HepG2 (cell line): Measurements from ENCODE around the gene PHIP. TPM values are rescaled to one million over a fixed set of nuclear protein-coding genes. Genes with fewer than 3 reads are reported as not detected.

Experiments used
- GATAD1 ChIP-seq: IDR thresholded peaks from 2 replicates; pipeline ENCODE4 v1.6.1; 2016; ENCODE audit warnings: missing genetic modification reagents, missing compliant biosample characterization
- GLI4 ChIP-seq: sonication (generic); formaldehyde crosslinking; IDR thresholded peaks from 2 replicates; pipeline ENCODE4 v1.5.1; 2020; ENCODE audit warnings: missing genetic modification reagents, mild to moderate bottlenecking, moderate library complexity, borderline replicate concordance
- HNF4A ChIP-seq: sonication (generic); formaldehyde crosslinking; IDR thresholded peaks from 2 replicates; pipeline ENCODE4 v1.4.0; 2020; ENCODE audit warnings: missing genetic modification reagents
- NAIF1 ChIP-seq: sonication (generic); formaldehyde crosslinking; IDR thresholded peaks from 2 replicates; pipeline ENCODE4 v1.5.0; 2020; ENCODE audit warnings: mild to moderate bottlenecking, missing genetic modification reagents, borderline replicate concordance
- SMARCE1 ChIP-seq: fragments of 450-650 bp; IDR thresholded peaks from 2 replicates; pipeline ENCODE4 v1.6.1; 2017; ENCODE audit warnings: borderline replicate concordance
- TBL1XR1 ChIP-seq: fragments of 150-350 bp; IDR thresholded peaks from 2 replicates; pipeline ENCODE4 v1.6.1; 2014; ENCODE audit warnings: borderline replicate concordance, low read length; ENCODE audit not compliant: partially characterized antibody
- ZFP82 ChIP-seq: sonication (generic); formaldehyde crosslinking; IDR thresholded peaks from 2 replicates; pipeline ENCODE4 v1.5.1; 2020; ENCODE audit warnings: mild to moderate bottlenecking, missing genetic modification reagents, borderline replicate concordance
- ZNF251 ChIP-seq: sonication (generic); formaldehyde crosslinking; IDR thresholded peaks from 2 replicates; pipeline ENCODE4 v1.9.0; 2021; ENCODE audit warnings: mild to moderate bottlenecking, missing genetic modification reagents
- ZNF3 ChIP-seq: IDR thresholded peaks from 2 replicates; pipeline ENCODE4 v1.7.0; 2017; ENCODE audit warnings: inconsistent platforms
- ZNF331 ChIP-seq: sonication (generic); formaldehyde crosslinking; IDR thresholded peaks from 2 replicates; pipeline ENCODE4 v1.4.0; 2020; ENCODE audit warnings: missing genetic modification reagents
- polyA plus RNA-seq, 8 experiments: library from polyadenylated mRNA; depleted of rRNA in 3 of 8; stranded (reverse) in 7 of 8; unstranded in 1 of 8; fragments of >200 nt; fragmentation: Illumina TruSeq in 4 of 8; extraction: Trizol in 4 of 8; gene quantifications; 2 replicates each; pipeline versions ENCODE4 v1.2.1 to v1.2.3, GENCODE V29; 2011 to 2016; ENCODE audit warnings: low read depth in 4 of 8, missing spikeins in 1 of 8, mixed read lengths in 1 of 8; ENCODE audit not compliant: insufficient read depth in 1 of 8
- total RNA-seq, 5 experiments: library from RNA; depleted of rRNA; stranded (reverse); fragments of >200 nt; fragmentation: Illumina TruSeq; extraction: Trizol; gene quantifications; 2 replicates each; pipeline ENCODE4 v1.2.3, GENCODE V29; 2016; ENCODE audit warnings: low read depth in 1 of 5
- TF ChIP-seq, protein P1 (sequence below): IDR thresholded peaks from 2 replicates; pipeline ENCODE4 v1.4.0; 2020; ENCODE audit warnings: mild to moderate bottlenecking, missing genetic modification reagents
- TF ChIP-seq, protein P2 (sequence below): sonication (generic); formaldehyde crosslinking; IDR thresholded peaks from 2 replicates; pipeline ENCODE4 v1.5.0; 2020; ENCODE audit warnings: mild to moderate bottlenecking, missing genetic modification reagents, borderline replicate concordance
- TF ChIP-seq, protein P3 (sequence below): sonication (generic); formaldehyde crosslinking; IDR thresholded peaks from 2 replicates; pipeline ENCODE4 v1.5.0; 2020; ENCODE audit warnings: missing genetic modification reagents
- TF ChIP-seq, protein P4 (sequence below): sonication (generic); formaldehyde crosslinking; IDR thresholded peaks from 2 replicates; pipeline ENCODE4 v1.4.0; 2020; ENCODE audit warnings: missing genetic modification reagents
- TF ChIP-seq, protein P5 (sequence below): sonication (generic); formaldehyde crosslinking; IDR thresholded peaks from 2 replicates; pipeline ENCODE4 v1.8.0; 2022; ENCODE audit warnings: mild to moderate bottlenecking, missing genetic modification reagents; ENCODE audit not compliant: insufficient replicate concordance
- TF ChIP-seq, protein P6 (sequence below): sonication (generic); formaldehyde crosslinking; IDR thresholded peaks from 2 replicates; pipeline ENCODE4 v1.4.0; 2020; ENCODE audit warnings: mild to moderate bottlenecking, missing genetic modification reagents

The PHIP gene
- total and polyA plus RNA-seq, 2 of the 13 experiments (the other 11 are each of a cell fraction or from before 2014, with no cell fraction given) = 6.5 to 23.5 TPM

DNA sequence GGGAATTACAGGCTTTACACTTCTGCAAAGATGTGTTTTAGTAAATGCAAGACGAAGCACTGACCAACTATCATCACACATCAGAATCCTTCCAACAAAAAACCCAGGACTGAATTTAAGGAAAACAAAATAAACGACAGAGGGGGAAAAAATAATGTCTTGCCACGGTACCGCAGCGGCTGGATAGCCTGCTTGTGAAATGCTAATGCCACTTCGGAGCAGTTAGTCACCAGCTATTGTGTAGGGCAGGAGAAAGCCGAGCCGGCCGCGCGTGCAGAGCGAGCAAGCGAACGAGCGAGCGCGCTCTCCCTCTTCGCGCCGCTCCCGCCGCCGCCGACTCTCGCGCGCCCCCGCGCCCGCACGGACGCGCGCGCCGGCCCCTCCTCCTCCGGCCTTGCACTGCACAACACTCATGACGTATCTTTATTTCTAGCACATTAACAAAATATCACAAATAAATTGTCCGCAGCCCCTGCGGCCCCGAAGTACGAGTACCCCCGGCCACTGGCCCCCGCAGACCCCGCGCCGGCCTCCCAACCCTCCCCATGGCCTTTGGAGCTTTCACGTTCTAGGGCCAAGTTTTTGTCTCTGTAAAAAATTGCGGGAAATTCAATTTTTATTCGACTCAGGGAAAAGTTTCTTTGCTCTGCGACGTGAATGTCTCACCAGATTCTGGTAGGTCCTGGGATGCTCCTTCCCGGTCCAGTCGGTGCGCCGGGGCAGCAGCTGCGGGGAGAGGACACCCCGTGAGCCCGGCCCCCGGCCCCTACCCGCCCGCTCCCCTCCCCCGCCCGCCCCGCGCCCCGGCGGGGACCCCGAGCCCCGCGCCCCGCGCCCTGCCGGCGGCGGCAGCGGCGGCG, 1.0 kb downstream of the PHIP start (continued):
- TF ChIP-seq, protein P1, sequence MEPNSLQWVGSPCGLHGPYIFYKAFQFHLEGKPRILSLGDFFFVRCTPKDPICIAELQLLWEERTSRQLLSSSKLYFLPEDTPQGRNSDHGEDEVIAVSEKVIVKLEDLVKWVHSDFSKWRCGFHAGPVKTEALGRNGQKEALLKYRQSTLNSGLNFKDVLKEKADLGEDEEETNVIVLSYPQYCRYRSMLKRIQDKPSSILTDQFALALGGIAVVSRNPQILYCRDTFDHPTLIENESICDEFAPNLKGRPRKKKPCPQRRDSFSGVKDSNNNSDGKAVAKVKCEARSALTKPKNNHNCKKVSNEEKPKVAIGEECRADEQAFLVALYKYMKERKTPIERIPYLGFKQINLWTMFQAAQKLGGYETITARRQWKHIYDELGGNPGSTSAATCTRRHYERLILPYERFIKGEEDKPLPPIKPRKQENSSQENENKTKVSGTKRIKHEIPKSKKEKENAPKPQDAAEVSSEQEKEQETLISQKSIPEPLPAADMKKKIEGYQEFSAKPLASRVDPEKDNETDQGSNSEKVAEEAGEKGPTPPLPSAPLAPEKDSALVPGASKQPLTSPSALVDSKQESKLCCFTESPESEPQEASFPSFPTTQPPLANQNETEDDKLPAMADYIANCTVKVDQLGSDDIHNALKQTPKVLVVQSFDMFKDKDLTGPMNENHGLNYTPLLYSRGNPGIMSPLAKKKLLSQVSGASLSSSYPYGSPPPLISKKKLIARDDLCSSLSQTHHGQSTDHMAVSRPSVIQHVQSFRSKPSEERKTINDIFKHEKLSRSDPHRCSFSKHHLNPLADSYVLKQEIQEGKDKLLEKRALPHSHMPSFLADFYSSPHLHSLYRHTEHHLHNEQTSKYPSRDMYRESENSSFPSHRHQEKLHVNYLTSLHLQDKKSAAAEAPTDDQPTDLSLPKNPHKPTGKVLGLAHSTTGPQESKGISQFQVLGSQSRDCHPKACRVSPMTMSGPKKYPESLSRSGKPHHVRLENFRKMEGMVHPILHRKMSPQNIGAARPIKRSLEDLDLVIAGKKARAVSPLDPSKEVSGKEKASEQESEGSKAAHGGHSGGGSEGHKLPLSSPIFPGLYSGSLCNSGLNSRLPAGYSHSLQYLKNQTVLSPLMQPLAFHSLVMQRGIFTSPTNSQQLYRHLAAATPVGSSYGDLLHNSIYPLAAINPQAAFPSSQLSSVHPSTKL (CRISPR knock-in tag) = peak; percentile 44; the same call in 1 of the 2 replicates
- TF ChIP-seq HNF4A (CRISPR knock-in tag) (no peak), TBL1XR1 (no peak), ZNF251 (CRISPR knock-in tag) (no peak), ZFP82 (CRISPR knock-in tag) (no peak), SMARCE1 (no peak), ZNF331 (CRISPR knock-in tag) (no peak), NAIF1 (CRISPR knock-in tag) (no peak), ZNF3 (CRISPR knock-in tag) (no peak), GLI4 (CRISPR knock-in tag) (no peak), GATAD1 (CRISPR knock-in tag) (no peak)
- TF ChIP-seq, protein P2, sequence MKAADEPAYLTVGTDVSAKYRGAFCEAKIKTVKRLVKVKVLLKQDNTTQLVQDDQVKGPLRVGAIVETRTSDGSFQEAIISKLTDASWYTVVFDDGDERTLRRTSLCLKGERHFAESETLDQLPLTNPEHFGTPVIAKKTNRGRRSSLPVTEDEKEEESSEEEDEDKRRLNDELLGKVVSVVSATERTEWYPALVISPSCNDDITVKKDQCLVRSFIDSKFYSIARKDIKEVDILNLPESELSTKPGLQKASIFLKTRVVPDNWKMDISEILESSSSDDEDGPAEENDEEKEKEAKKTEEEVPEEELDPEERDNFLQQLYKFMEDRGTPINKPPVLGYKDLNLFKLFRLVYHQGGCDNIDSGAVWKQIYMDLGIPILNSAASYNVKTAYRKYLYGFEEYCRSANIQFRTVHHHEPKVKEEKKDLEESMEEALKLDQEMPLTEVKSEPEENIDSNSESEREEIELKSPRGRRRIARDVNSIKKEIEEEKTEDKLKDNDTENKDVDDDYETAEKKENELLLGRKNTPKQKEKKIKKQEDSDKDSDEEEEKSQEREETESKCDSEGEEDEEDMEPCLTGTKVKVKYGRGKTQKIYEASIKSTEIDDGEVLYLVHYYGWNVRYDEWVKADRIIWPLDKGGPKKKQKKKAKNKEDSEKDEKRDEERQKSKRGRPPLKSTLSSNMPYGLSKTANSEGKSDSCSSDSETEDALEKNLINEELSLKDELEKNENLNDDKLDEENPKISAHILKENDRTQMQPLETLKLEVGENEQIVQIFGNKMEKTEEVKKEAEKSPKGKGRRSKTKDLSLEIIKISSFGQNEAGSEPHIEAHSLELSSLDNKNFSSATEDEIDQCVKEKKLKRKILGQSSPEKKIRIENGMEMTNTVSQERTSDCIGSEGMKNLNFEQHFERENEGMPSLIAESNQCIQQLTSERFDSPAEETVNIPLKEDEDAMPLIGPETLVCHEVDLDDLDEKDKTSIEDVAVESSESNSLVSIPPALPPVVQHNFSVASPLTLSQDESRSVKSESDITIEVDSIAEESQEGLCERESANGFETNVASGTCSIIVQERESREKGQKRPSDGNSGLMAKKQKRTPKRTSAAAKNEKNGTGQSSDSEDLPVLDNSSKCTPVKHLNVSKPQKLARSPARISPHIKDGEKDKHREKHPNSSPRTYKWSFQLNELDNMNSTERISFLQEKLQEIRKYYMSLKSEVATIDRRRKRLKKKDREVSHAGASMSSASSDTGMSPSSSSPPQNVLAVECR (CRISPR knock-in tag) = peak; percentile 44; the same call in 1 of the 2 replicates
- TF ChIP-seq, protein P3, sequence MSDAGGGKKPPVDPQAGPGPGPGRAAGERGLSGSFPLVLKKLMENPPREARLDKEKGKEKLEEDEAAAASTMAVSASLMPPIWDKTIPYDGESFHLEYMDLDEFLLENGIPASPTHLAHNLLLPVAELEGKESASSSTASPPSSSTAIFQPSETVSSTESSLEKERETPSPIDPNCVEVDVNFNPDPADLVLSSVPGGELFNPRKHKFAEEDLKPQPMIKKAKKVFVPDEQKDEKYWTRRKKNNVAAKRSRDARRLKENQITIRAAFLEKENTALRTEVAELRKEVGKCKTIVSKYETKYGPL (CRISPR knock-in tag) = no peak
- TF ChIP-seq, protein P4, sequence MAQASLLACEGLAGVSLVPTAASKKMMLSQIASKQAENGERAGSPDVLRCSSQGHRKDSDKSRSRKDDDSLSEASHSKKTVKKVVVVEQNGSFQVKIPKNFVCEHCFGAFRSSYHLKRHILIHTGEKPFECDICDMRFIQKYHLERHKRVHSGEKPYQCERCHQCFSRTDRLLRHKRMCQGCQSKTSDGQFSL (CRISPR knock-in tag) = no peak
- TF ChIP-seq, protein P5, sequence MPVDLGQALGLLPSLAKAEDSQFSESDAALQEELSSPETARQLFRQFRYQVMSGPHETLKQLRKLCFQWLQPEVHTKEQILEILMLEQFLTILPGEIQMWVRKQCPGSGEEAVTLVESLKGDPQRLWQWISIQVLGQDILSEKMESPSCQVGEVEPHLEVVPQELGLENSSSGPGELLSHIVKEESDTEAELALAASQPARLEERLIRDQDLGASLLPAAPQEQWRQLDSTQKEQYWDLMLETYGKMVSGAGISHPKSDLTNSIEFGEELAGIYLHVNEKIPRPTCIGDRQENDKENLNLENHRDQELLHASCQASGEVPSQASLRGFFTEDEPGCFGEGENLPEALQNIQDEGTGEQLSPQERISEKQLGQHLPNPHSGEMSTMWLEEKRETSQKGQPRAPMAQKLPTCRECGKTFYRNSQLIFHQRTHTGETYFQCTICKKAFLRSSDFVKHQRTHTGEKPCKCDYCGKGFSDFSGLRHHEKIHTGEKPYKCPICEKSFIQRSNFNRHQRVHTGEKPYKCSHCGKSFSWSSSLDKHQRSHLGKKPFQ (CRISPR knock-in tag) = no peak
- TF ChIP-seq, protein P6, sequence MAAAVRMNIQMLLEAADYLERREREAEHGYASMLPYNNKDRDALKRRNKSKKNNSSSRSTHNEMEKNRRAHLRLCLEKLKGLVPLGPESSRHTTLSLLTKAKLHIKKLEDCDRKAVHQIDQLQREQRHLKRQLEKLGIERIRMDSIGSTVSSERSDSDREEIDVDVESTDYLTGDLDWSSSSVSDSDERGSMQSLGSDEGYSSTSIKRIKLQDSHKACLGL (CRISPR knock-in tag) = no peak
